IgD-negative memory B cell (primary cell): Measurements from ENCODE around the gene HIRIP3. TPM values are rescaled to one million over a fixed set of nuclear protein-coding genes. Genes with fewer than 3 reads are reported as not detected.
"Not testable (repeated sequence)": the region's sequence is repeated elsewhere in the genome, so short reads cannot be mapped to it uniquely, and the experiment has no call there.

Source experiments
- H3K27ac Mint-ChIP-seq, 3 donors: one replicate each; pipeline ENCODE4 v1.8.0; 2020 to 2022; ENCODE audit warnings: mild to moderate bottlenecking in 3 of 3, mixed read lengths in 3 of 3, moderate library complexity in 1 of 3
- H3K27me3 Mint-ChIP-seq: one replicate; pipeline ENCODE4 v1.8.0; 2021; ENCODE audit warnings: mixed read lengths
- H3K36me3 Mint-ChIP-seq: one replicate; pipeline ENCODE4 v1.8.0; 2020; ENCODE audit warnings: mild to moderate bottlenecking, mixed read lengths
- H3K4me1 Mint-ChIP-seq, 3 donors: one replicate each; pipeline ENCODE4 v1.8.0; 2020 to 2022; ENCODE audit warnings: mixed read lengths in 3 of 3, mild to moderate bottlenecking in 1 of 3
- H3K4me3 Mint-ChIP-seq, 4 donors: one replicate each; pipeline ENCODE4 v1.8.0; 2020 to 2022; ENCODE audit warnings: mild to moderate bottlenecking in 4 of 4, mixed read lengths in 4 of 4, moderate library complexity in 3 of 4
- H3K9me3 Mint-ChIP-seq, 3 donors: one replicate each; pipeline ENCODE4 v1.8.0; 2020 to 2021; ENCODE audit warnings: mixed read lengths in 3 of 3, mild to moderate bottlenecking in 1 of 3
- polyA plus RNA-seq: library from polyadenylated mRNA; unstranded; fragments of 300-500 nt; fragmentation: Illumina TruSeq; gene quantifications from one replicate; pipeline ENCODE4 v1.2.3, GENCODE V29; 2021

HIRIP3 gene
- polyA plus RNA-seq, 1 donor from 2014 or later = 21.0 TPM

GRCh38 chr16:29973384-29974246, 21.8 kb downstream of the HIRIP3 start, which contains the start of gene TAOK2:
TSS of gene TAOK2 (plus strand) at chr16:29973868. CDS start at chr16:29977773, 3,905 bp downstream.
- Mint-ChIP-seq H3K4me1 (peaks cover 20 to 22% (median 22%) of the 10 kb centered on the region in 3 donors), H3K36me3 (peaks cover 7% of the 10 kb centered on the region), H3K27me3 (no peaks in the 10 kb centered on the region), H3K9me3 (no peaks in the 10 kb centered on the region), H3K4me3 (peak within 1 kb of the TSS; percentile 78 to 98 (median 92)), H3K27ac (peak within 1 kb of the TSS; percentile 74 to 95 (median 77))

GRCh38 chr16:29972992-29973383, 22.4 kb downstream of the HIRIP3 start:
- Mint-ChIP-seq H3K4me3 (peak overlapping the region; percentile 78 to 98 (median 92)), H3K9me3 (no peaks in the 10 kb centered on the region), H3K36me3 (peaks cover 7% of the 10 kb centered on the region), H3K27me3 (no peaks in the 10 kb centered on the region), H3K4me1 (peaks cover 20 to 22% (median 22%) of the 10 kb centered on the region in 3 donors), H3K27ac (peak overlapping the region; percentile 74 to 95 (median 77))

DNA sequence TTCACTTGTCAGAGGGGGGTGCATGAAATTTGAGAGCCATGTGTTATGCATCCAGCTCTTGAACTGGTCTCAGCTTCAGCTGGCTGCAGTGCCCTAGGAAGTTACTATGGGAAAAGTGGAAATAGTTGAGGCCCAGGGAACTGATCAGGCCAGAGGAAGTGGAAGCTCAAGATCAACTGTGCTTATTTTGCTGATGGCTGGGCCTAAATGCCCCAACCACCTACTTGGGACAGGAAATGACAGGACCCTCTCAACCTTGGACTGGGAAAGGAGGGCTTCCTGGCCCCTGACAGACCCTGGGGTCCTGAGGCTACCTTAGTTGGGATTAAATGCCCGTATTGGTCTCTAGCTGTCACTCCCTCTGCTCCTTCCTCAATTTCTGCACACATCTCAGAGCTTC, 22.9 kb downstream of the HIRIP3 start:
- Mint-ChIP-seq H3K9me3 (no peaks in the 10 kb centered on the region), H3K27ac (peak overlapping the region in 2 of 3 donors; percentile 74 to 95), H3K27me3 (no peaks in the 10 kb centered on the region), H3K36me3 (peaks cover 7% of the 10 kb centered on the region), H3K4me3 (peak overlapping the region in 3 of 4 donors; percentile 71 to 90 (median 78)), H3K4me1 (peaks cover 20 to 22% (median 22%) of the 10 kb centered on the region in 3 donors)

DNA sequence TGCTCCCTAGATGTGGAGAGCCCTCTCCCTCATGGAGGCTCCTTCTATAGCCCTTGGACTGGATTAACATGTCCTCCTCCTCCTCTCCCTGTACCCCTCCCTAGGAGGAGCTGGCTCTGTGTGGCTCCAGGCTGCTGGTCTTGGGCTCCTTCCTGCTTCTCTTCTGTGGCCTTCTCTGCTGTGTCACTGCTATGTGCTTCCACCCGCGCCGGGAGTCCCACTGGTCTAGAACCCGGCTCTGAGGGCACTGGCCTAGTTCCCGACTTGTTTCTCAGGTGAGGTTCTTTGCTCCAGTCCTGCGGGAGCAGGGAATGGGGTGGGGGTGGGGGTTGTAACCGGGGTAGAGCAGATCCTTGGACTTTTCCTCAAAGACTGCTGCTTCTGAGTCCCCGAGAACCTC, 24.1 kb downstream of the HIRIP3 start:
- peaks cover 15 to 20% (median 18%) of the 10 kb centered on the region in 3 donors for H3K4me1 Mint-ChIP-seq
- peaks cover 7% of the 10 kb centered on the region for H3K36me3 Mint-ChIP-seq
- H3K4me3 Mint-ChIP-seq = no peak overlapping the region
- no peaks in the 10 kb centered on the region for H3K27me3 Mint-ChIP-seq
- peak overlapping the region in 2 of 3 donors; percentile 35 to 60 for H3K27ac Mint-ChIP-seq
- no peaks in the 10 kb centered on the region for H3K9me3 Mint-ChIP-seq

DNA sequence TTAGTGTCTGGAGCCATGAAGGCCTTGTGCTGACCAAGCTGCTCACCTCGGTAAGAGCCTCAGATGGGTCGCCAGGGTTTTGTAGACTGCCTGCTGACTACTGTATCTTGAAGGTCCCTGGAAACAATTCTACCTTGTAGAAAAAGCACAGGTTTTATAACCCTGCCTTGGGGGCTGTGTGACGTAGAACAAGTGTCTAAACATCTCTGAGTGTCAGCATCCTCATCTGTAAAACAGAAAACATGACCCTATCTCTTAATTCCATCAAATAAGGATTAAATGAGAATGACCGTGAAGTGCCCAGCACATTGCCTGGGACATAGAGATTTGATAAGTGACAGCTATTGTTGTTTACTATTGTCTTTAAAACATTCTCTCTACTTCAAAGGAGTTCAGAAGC, 27.2 kb downstream of the HIRIP3 start:
- peaks cover 0 to 3% (median 3%) of the 10 kb centered on the region in 3 donors for H3K4me1 Mint-ChIP-seq
- no peaks in the 10 kb centered on the region for H3K9me3 Mint-ChIP-seq
- H3K36me3 Mint-ChIP-seq = peaks cover 7% of the 10 kb centered on the region
- H3K27me3 Mint-ChIP-seq = no peaks in the 10 kb centered on the region
- peak overlapping the region in 1 of 4 donors; percentile 75 for H3K4me3 Mint-ChIP-seq
- peak overlapping the region in 1 of 3 donors; percentile 70 for H3K27ac Mint-ChIP-seq

GRCh38 chr16:29963021-29963743, 32.2 kb downstream of the HIRIP3 start:
- H3K36me3 Mint-ChIP-seq = peaks cover 1% of the 10 kb centered on the region
- no peaks in the 10 kb centered on the region for H3K9me3 Mint-ChIP-seq
- H3K4me3 Mint-ChIP-seq = peak overlapping the region; percentile 89 to 99 (median 96)
- no peaks in the 10 kb centered on the region for H3K27me3 Mint-ChIP-seq
- H3K27ac Mint-ChIP-seq = peak overlapping the region; percentile 73 to 99 (median 93)
- peaks cover 11 to 14% (median 12%) of the 10 kb centered on the region in 3 donors for H3K4me1 Mint-ChIP-seq

DNA sequence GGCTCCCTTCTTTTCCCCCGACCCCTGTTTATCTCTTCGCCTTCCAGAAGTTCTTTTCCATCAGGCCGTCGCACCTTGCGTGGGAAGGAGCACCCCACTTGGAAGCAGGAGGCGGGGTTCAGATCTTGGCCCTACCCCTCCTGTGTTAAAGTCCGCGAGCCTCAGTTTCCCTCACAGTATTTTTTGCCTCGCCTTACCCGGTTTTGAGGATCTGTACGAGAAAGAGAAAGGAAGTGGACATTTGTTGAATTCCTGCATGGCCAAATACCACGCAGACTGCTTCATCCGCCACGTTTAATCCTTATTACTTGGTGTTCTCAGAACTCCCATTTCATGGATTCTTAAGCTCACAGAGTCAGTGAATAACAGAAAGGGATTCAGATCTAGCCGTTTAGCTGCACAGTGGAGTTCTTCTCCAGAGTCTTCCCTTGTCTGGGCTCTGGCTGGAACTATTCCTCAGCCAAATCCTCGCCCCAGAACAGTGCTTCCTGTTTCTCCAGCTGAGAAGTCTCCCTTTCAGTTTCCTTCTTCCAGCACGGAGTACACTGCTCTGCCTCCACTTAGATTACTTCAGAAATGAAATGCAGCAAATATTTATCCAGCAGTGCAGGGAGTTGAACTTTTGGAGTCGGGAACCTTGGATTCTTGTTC, 32.9 kb downstream of the HIRIP3 start:
- H3K36me3 Mint-ChIP-seq = peaks cover 1% of the 10 kb centered on the region
- peak overlapping the region; percentile 89 to 99 (median 96) for H3K4me3 Mint-ChIP-seq
- H3K9me3 Mint-ChIP-seq = no peaks in the 10 kb centered on the region
- H3K4me1 Mint-ChIP-seq = peaks cover 11 to 14% (median 12%) of the 10 kb centered on the region in 3 donors
- peak overlapping the region; percentile 73 to 99 (median 93) for H3K27ac Mint-ChIP-seq
- no peaks in the 10 kb centered on the region for H3K27me3 Mint-ChIP-seq

DNA sequence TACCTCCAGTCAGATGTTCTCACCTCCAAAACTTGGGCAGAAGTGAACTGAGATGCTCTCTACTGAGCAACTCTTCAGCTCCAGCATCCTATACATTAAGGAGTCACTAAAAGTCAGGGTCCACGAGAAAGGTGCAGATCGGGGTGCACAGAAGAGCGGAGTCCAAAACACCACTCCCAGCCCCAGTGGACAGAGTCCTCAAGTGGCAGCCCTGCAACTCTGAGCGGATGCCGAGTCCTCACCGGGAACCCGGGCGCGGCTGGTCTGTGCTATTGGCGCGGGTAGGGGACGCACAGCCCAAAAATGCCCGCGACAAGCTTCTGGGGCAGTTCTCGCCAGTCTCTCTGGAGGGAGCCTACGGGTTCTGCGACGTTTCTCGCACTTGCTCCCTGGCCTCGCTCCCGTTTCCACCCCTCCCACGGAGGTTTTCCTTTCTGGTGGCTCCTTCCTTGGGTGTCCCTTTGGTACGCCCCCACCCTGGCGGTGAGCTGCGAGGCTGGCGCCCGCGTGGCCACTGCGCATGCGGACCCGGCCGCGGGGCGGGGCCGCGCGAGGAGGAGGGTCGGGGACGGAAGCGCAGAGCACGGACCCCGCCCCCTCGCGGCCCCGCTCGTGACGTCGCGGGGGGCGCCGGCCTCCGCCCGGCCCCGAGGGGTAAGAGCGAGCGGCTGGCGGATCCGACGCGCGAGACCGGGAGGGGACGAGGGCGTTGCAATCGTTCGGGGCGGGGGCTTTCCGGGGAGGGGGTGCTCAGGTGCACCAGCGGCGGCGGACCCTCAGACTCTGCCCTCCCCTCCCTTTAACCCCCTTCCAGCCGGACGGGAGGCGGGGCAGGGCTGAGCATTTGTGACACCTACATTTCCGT, 33.7 kb downstream of the HIRIP3 start, which contains the start of gene TMEM219:
Gene TMEM219, plus strand, starts transcription at position 601 of the 865 bp plus-strand sequence. CDS start 1,065 bp downstream, outside the sequence.
- H3K27ac Mint-ChIP-seq = peak within 1 kb of the TSS; percentile 90 to 99 (median 93)
- no peaks in the 10 kb centered on the region for H3K9me3 Mint-ChIP-seq
- peaks cover 11 to 14% (median 12%) of the 10 kb centered on the region in 3 donors for H3K4me1 Mint-ChIP-seq
- H3K4me3 Mint-ChIP-seq = peak within 1 kb of the TSS; percentile 89 to 99 (median 96)
- H3K36me3 Mint-ChIP-seq = peaks cover 1% of the 10 kb centered on the region
- peaks cover 1% of the 10 kb centered on the region for H3K27me3 Mint-ChIP-seq

DNA sequence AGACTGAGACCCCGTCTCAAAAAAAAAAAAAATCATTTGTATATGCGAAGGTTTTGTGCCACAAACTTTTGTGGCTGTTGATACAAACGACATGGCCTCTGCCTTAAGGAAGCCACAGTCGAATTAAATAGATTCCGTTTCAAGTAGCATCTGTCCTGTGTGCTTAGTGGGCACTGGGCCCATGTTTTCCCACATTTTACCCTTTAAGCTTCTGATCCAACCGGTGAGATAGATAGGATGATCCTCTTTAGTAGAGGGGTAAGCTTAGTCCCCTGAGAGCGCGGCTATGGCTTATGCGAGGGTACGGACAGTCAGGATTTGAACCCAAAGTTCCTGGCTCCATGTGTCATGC, 34.3 kb downstream of the HIRIP3 start:
- Mint-ChIP-seq H3K4me1 (peaks cover 11 to 13% (median 12%) of the 10 kb centered on the region in 3 donors), H3K27ac (peak overlapping the region; percentile 59 to 92 (median 90)), H3K4me3 (peak overlapping the region; percentile 89 to 99 (median 96)), H3K9me3 (no peaks in the 10 kb centered on the region), H3K27me3 (peaks cover 2% of the 10 kb centered on the region), H3K36me3 (peaks cover 1% of the 10 kb centered on the region)

DNA sequence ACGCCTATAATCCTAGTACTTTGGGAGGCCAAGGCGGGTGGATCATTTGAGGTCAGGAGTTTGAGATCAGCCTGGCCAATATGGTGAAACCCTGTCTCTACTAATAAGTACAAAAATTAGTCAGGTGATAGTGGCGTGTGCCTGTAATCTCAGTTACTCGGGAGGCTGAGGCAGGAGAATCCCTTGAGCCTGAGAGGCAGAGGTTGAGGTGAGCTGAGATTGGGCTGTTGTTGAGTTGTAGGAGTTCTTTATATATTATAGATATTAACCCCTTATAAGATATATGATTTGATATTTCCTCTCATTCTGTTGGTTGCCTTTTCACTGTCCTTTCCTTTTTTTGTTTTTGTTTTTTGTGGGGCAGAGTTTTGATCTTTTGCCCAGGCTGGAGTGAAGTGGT, 35.6 kb downstream of the HIRIP3 start:
- not testable (repeated sequence) for H3K27me3 Mint-ChIP-seq, H3K9me3 Mint-ChIP-seq, H3K36me3 Mint-ChIP-seq
- Mint-ChIP-seq H3K4me1 (peaks cover 9 to 12% (median 12%) of the 10 kb centered on the region in 3 donors), H3K27ac (peak overlapping the region in 1 of 3 donors; percentile 77), H3K4me3 (peak overlapping the region in 2 of 4 donors; percentile 77 to 83)

DNA sequence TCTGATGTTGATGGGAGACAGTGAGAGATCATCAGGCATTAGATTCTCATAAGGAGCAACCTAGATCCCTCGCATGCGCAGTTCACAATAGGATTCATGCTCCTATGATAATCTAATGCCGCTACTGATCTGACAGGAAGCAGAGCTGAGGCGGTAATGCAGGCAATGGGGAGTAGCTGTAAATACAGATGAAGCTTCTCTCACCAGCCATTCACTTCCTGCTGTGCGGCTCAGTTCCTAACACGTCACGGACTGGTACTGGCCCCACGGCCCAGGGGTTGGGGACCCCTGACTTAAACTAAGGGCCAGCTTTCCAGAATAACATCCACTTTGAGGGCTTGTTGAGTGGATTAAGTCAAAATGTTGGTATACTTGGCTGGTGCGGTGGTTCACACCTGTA, 36.1 kb downstream of the HIRIP3 start:
- Mint-ChIP-seq H3K27me3 (peaks cover 2% of the 10 kb centered on the region), H3K9me3 (no peaks in the 10 kb centered on the region), H3K4me3 (peak overlapping the region in 1 of 4 donors; percentile 83), H3K4me1 (peaks cover 9 to 12% (median 12%) of the 10 kb centered on the region in 3 donors), H3K27ac (peak overlapping the region in 1 of 3 donors; percentile 77), H3K36me3 (no peaks in the 10 kb centered on the region)

- Mint-ChIP-seq H3K9me3 (no peaks in the 10 kb centered on the region), H3K36me3 (no peaks in the 10 kb centered on the region), H3K27me3 (peaks cover 2% of the 10 kb centered on the region), H3K27ac (peak overlapping the region in 1 of 3 donors; percentile 31), H3K4me3 (no peak overlapping the region), H3K4me1 (peaks cover 9 to 12% (median 12%) of the 10 kb centered on the region in 3 donors)
Observed at GRCh38 chr16:29958756-29959155, 36.7 kb downstream of the HIRIP3 start.

DNA sequence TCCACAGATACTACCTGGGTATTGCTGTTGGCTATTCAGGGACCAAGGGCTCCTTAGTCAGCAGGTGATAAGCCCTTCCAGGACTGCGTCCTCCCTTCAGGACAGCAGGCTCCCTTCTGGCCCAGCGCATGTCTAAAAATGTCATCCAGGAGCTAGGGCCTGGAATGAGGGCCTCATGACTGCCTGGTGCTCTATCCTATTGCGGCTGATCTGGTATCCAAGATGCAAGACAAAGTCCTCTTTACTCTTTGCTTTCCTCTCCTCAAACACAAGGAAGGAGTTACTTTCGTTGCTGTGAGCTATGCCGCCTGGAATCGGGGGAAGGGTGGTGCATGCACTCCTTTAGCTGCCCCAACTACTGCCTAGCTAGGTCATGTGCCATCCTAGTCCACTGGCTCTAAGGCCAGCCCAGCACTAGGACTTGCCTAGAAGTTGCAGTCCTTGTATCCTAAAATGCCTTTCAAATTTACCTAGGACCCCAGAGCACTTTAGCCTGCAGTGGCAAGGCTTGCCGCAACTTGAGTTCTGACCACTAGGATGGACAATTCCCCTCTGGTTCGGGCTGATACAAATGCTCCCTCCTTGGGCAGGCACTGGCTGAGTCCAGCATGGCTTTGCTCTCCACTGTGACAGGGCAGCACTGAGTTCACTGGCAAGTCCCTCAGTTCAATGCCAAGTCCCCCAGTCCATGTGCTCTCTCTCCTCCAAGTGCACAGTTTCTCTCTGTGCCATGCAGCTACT, 43.6 kb downstream of the HIRIP3 start:
- Mint-ChIP-seq H3K27ac (no peak overlapping the region), H3K27me3 (peaks cover 2% of the 10 kb centered on the region), H3K9me3 (peaks cover 2 to 8% (median 3%) of the 10 kb centered on the region in 3 donors), H3K4me3 (no peak overlapping the region), H3K4me1 (no peaks in the 10 kb centered on the region), H3K36me3 (no peaks in the 10 kb centered on the region)
